ENCODE data around the gene KCTD11.

The KCTD11 gene

DNA sequence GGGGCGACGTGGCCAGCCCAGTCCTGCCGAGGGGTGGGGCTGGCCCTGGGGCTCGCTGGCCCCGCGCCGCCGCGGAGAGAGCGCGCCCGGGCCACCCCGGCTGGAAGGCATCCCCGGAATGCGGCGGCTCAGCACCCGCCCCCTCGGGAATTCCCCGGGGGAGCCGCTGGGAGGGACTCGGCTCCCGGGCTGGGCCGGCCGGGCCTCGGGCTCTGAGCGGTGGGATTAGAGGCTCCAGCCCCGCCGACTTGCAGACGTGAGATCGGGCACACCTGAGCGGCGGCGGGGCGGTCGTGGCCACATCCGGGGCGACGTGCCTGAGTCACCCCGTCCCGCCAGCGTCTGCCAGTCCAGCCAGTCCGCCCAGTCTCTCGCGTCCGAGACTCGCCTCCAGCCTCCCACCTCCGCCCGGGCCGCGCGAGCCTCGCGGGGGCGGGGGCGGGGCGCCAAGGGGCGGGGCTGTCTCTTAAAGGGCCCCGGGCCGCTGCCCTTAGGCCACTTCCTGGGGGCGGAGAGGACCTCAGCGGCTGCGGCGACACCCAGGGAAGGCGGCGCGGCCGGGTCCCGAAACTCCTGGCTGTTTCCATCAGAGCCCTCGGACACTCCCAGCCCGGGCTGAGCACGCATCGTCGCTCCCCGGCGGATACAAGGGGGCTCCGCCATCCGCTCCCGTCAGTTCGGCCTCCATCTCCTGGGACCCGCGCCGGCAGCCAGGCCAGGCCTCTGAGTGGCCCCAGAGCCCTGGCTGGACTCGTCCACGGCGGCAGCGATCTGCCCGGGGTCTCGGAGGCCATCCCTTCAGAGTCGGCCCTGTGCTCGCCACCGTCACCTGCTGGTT is at the start of gene KCTD11:
KCTD11 (plus strand) TSS at position 498 of the 838 bp plus-strand sequence.
- peak; percentile 38 for DNase-seq

- no peak for DNase-seq
Observed at GRCh38 chr17:7304179-7304578, 47.8 kb upstream of the KCTD11 start.

GRCh38 chr17:7306911-7307685 is 44.9 kb upstream of the KCTD11 start, which contains the start of gene EIF5A:
Gene EIF5A, plus strand, starts transcription at chr17:7307628. Its CDS starts 2,008 bp downstream, at chr17:7309636.
- DNase-seq: peak; percentile 100

DNA sequence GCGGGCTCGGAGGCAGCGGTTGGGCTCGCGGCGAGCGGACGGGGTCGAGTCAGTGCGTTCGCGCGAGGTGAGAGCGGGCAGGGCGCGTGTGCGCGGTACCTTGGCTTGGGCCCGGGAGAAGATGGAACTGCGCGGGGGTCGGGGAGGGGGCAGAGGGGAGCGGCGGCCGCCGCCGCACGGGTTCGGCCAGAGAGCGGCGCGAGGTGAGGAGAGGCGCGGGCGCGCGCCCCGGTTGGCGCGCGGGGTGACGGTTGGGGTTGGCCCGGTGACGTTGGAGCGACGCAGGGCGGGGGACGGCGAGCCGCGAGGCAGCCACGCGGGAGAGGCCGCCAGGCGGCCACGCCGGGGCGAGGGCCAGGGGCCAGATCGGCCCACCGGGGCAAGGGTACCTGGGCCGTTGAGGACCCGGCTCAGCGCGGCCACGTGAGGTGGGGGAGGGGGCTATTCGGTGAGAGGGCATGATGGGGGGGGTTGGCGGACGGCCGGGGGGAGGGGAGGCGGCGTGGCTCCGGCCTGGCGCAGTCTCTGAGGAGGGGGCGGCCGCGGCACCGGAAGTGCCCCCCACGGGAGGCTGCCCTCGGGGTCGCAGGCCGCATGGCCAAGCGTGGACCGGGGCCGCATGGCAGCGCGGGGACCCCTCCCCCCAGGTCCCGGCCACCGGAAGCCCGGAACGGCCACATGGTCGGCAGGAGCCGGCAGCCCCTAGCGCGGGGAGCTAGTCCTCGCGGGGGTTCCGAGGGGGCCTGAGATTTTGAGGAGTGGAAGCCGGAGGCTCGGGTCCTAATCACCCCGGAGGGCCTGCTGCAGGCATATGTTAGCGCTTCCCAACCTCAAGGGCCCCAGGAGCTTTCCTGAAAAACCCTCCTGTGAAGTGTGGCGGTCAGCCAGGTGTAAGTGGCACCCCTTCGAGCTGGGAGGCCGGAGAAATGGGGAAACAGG is 44.0 kb upstream of the KCTD11 start:
- DNase-seq: peak; percentile 60

GRCh38 chr17:7308625-7309433 is 43.1 kb upstream of the KCTD11 start:
- peak; percentile 46 for DNase-seq

GRCh38 chr17:7309628-7310027 is 42.3 kb upstream of the KCTD11 start:
- DNase-seq: no peak

DNA sequence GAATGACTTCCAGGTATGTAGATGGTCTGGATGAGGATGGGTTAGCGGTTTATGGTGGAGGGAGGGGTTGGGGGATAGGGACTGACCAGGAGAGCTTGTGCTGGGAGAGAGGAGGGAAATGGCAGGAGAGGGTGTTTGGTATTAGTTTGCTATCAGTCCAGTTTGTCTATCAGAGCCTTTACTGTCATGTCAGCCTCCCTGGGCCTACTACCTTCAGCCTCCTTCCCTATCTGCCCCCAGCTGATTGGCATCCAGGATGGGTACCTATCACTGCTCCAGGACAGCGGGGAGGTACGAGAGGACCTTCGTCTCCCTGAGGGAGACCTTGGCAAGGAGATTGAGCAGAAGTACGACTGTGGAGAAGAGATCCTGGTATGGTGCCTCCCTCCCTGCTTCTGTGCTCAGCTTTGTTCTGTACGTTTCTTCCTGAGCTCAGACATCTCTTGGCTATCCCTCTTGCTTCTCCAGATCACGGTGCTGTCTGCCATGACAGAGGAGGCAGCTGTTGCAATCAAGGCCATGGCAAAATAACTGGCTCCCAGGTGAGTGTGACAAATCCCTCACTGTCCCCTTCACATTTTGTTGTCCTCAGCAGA is 40.8 kb upstream of the KCTD11 start:
- no peak for DNase-seq

GRCh38 chr17:7312432-7313087 is 39.4 kb upstream of the KCTD11 start:
- DNase-seq: no peak

- DNase-seq: no peak
Observed at GRCh38 chr17:7313088-7313889, 38.7 kb upstream of the KCTD11 start.

DNA sequence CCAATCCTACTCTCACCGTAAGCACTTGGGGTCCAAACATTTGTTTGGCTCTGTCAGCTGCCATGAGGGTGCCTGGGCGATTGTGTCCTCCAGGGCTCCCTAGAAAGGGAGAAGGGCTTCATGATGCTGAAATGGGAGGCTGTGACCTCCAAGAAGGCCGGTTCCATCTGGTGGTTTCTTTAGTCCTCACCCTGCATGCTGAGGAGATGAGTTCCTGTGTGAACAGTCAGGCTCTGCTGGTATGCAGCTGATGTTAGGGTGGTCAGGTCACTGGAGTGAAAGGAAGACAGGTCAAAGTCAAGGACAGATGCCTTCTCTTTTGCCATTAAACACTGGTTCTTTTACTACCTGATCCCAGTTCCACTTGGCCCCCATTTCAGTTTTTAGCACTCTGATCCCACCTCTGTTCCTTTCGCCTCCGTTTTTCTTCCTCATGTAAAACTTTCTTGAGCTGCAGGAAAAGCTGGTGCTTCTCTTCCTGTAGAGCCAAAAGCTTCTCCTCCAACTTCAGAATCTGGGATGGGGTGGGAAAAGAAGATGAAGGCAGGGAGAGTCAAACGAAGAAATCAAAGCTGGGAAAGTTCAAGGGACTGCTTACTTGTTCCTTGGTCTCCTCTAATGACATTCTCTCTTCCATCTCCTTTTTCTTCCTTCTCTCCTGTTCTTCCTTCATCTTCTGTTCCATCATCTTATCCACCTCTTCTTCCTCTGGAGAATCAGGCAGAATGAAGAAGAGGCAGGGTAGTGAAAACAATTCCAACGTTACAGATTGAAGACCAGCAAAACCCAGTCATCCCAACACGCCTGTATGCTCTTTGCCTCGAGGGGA is 37.9 kb upstream of the KCTD11 start:
- DNase-seq: peak; percentile 22

- peak; percentile 83 for DNase-seq
Observed at GRCh38 chr17:7314719-7315569, 37.0 kb upstream of the KCTD11 start, which contains the start of gene GPS2. Gene GPS2, minus strand, starts transcription at chr17:7315360. Its CDS starts 308 bp downstream, at chr17:7315052.

GRCh38 chr17:7315570-7316235 is 36.3 kb upstream of the KCTD11 start:
- DNase-seq: no peak

DNA sequence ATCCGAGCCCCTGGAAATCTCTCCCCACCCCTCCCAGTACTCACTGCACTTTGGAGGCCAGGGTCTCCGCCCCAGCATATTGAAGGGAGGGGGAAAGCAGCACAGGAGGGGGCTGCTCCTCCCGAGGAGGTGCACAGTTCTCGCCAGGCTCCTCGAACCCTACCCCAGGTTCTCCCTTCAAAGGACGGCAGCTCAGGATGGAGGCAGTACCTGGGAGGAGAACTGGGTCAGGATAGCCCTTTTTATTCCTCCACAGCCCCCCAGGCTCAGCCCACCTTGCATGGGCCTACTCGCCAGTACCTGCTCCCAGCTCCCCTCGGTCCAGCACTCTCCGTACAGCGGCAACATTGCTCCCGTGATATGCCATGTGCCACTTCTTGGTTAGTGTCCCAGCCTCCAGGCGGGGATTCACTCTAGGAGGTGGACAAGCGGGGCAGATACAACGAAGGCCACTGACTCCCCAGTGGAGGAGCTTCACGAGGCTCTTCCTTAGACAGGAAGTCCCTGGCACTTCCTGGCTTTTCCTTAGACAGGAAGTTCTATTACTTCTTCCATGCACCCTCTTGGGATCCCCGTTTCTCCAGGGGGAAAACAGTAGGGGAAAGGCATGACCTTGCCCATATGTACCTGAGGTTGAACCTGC is 34.7 kb upstream of the KCTD11 start:
- no peak for DNase-seq

DNA sequence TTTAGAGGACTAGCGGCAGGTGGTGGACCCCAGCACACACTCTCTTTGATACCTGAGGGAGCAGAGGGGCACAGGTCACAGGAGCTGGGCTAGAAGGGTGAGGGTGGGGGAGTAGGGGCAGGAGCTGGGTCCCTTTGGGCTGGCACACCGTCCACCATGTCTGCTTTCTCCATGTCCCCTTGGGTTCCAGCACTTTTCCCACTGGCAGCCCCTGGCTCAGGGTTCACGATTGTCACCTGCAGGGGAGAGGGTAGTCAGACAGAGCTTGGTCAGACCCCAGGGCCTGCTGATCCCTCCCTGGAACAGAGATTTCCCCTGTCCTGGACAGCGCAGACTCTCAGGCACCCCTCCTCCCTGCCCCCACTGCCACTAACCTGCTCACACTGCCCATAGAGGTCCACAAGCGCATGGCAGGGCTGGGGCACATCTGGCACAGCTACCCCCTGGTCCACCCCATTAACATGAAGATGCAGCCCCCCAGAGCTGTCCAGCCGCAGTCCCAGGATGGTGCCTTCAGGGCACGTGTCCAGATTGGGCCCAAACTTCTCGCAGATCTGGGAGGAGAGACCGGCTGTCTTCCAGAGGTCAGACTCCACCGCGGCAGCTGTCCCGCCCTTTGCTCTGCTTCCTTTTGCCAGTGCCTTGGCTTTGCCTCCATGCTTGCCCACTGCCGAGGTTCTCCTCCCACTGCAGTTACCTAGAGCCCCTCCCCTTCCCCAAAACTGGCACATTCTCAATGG is 33.7 kb upstream of the KCTD11 start:
- no peak for DNase-seq

- no peak for DNase-seq
Observed at GRCh38 chr17:7321466-7321865, 30.5 kb upstream of the KCTD11 start.
